Ishikawa (cell line): ENCODE measurements around the gene PLPP4.

Source experiments
- CEBPB ChIP-seq: IDR thresholded peaks from 2 replicates; pipeline ENCODE4 v1.6.1; 2012
- NFIC ChIP-seq: IDR thresholded peaks from 2 replicates; pipeline ENCODE4 v1.6.1; 2012
- RAD21 ChIP-seq: IDR thresholded peaks from 2 replicates; pipeline ENCODE4 v1.6.1; 2012; ENCODE audit warnings: low read depth
- TAF1 ChIP-seq: IDR thresholded peaks from 2 replicates; pipeline ENCODE4 v1.6.1; 2012; ENCODE audit warnings: low read depth, mild to moderate bottlenecking
- TCF12 ChIP-seq: IDR thresholded peaks from 2 replicates; pipeline ENCODE4 v1.6.1; 2012; ENCODE audit warnings: low read depth
- TEAD4 ChIP-seq: IDR thresholded peaks from 2 replicates; pipeline ENCODE4 v1.6.1; 2012
- USF1 ChIP-seq: IDR thresholded peaks from 2 replicates; pipeline ENCODE4 v1.6.1; 2012
- TF ChIP-seq, protein P1 (sequence below): IDR thresholded peaks from 2 replicates; pipeline ENCODE4 v1.6.1; 2012
- TF ChIP-seq, protein P2 (sequence below): IDR thresholded peaks from 2 replicates; pipeline ENCODE4 v1.6.1; 2012; ENCODE audit warnings: low read depth, mild to moderate bottlenecking

- TF ChIP-seq, protein P1, sequence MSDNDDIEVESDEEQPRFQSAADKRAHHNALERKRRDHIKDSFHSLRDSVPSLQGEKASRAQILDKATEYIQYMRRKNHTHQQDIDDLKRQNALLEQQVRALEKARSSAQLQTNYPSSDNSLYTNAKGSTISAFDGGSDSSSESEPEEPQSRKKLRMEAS = no peak
- TF ChIP-seq TEAD4 = no peak
- TF ChIP-seq CEBPB = no peak
- no peak for TF ChIP-seq TAF1
- TF ChIP-seq, protein P2, sequence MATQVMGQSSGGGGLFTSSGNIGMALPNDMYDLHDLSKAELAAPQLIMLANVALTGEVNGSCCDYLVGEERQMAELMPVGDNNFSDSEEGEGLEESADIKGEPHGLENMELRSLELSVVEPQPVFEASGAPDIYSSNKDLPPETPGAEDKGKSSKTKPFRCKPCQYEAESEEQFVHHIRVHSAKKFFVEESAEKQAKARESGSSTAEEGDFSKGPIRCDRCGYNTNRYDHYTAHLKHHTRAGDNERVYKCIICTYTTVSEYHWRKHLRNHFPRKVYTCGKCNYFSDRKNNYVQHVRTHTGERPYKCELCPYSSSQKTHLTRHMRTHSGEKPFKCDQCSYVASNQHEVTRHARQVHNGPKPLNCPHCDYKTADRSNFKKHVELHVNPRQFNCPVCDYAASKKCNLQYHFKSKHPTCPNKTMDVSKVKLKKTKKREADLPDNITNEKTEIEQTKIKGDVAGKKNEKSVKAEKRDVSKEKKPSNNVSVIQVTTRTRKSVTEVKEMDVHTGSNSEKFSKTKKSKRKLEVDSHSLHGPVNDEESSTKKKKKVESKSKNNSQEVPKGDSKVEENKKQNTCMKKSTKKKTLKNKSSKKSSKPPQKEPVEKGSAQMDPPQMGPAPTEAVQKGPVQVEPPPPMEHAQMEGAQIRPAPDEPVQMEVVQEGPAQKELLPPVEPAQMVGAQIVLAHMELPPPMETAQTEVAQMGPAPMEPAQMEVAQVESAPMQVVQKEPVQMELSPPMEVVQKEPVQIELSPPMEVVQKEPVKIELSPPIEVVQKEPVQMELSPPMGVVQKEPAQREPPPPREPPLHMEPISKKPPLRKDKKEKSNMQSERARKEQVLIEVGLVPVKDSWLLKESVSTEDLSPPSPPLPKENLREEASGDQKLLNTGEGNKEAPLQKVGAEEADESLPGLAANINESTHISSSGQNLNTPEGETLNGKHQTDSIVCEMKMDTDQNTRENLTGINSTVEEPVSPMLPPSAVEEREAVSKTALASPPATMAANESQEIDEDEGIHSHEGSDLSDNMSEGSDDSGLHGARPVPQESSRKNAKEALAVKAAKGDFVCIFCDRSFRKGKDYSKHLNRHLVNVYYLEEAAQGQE = no peak
- TF ChIP-seq RAD21 = no peak
- TF ChIP-seq USF1 = no peak
- no peak for TF ChIP-seq NFIC
- no peak for TF ChIP-seq TCF12
These were observed 23.8 kb downstream of the PLPP4 start for GRCh38 chr10:120480848-120481247.
